Natural killer cell (primary cell): ENCODE data around the gene NT5C3B. TPM values are rescaled to one million over a fixed set of nuclear protein-coding genes. Genes with fewer than 3 reads are reported as not detected.
"Not testable (repeated sequence)": the region's sequence is repeated elsewhere in the genome, so short reads cannot be mapped to it uniquely, and the experiment has no call there.

Experiments used
- ATAC-seq, 3 donors: fragments of 150-1000 bp in 2 of 3; fragments of 200-7000 bp in 1 of 3; cut with Tn5 transposase; 1 replicate in 1 of 3; 2 replicates in 2 of 3; pipeline ENCODE4 v1.10.0; 2021; ENCODE audit warnings: mild to moderate bottlenecking in 2 of 3, moderate library complexity in 2 of 3
- DNase-seq, 2 donors: peaks; one replicate each; pipeline versions ENCODE4 v3.0.0 to v3.0.0-alpha.2; 2013 to 2021; ENCODE audit warnings: mixed read lengths in 1 of 2
- H3K27ac ChIP-seq: one replicate; pipeline ENCODE4 v1.5.1; 2013; ENCODE audit warnings: mild to moderate bottlenecking, low read length
- H3K27me3 ChIP-seq: one replicate; pipeline ENCODE4 v1.6.1; 2013; ENCODE audit warnings: low read length; ENCODE audit not compliant: control insufficient read depth, insufficient read depth
- H3K36me3 ChIP-seq: one replicate; pipeline ENCODE4 v1.6.1; 2013; ENCODE audit warnings: low read length; ENCODE audit not compliant: control insufficient read depth, insufficient read depth
- H3K4me1 ChIP-seq: one replicate; pipeline ENCODE4 v1.6.1; 2013; ENCODE audit warnings: low read length; ENCODE audit not compliant: control insufficient read depth, insufficient read depth
- H3K4me3 ChIP-seq: one replicate; pipeline ENCODE4 v1.5.1; 2013; ENCODE audit warnings: low read length
- H3K9me3 ChIP-seq: one replicate; pipeline ENCODE4 v1.6.1; 2013; ENCODE audit warnings: low read length; ENCODE audit not compliant: control insufficient read depth, insufficient read depth
- H3K27ac Mint-ChIP-seq, 2 donors: one replicate each; pipeline ENCODE4 v1.8.0; 2022; ENCODE audit warnings: mild to moderate bottlenecking in 2 of 2, mixed read lengths in 2 of 2, moderate library complexity in 1 of 2
- H3K27me3 Mint-ChIP-seq, 2 donors: one replicate each; pipeline ENCODE4 v1.8.0; 2022; ENCODE audit warnings: low read depth in 2 of 2, mixed read lengths in 2 of 2
- H3K36me3 Mint-ChIP-seq: one replicate; pipeline ENCODE4 v1.8.0; 2022; ENCODE audit warnings: mixed read lengths
- H3K4me1 Mint-ChIP-seq, 2 donors: one replicate each; pipeline ENCODE4 v1.8.0; 2022; ENCODE audit warnings: mixed read lengths in 2 of 2
- H3K4me3 Mint-ChIP-seq: one replicate; pipeline ENCODE4 v1.8.0; 2022; ENCODE audit warnings: mild to moderate bottlenecking, moderate library complexity, mixed read lengths
- H3K9me3 Mint-ChIP-seq, 2 donors: one replicate each; pipeline ENCODE4 v1.8.0; 2022; ENCODE audit warnings: mixed read lengths in 2 of 2
- WGBS: methylation state at CpG from one replicate; pipeline ENCODE4 v1.1.7; 2013; ENCODE audit warnings: missing lambda C conversion rate; ENCODE audit not compliant: insufficient coverage; 5-methylcytosine and 5-hydroxymethylcytosine counted together
- intact Hi-C: fragments of 100-400 bp; cut with micrococcal nuclease; formaldehyde crosslinking; loops from one replicate; pipeline ENCODE4 v1.14.2; 2022
- total RNA-seq, 4 donors: library from RNA; stranded (reverse); fragments of 120-200 nt in 1 of 4; gene quantifications; one replicate each; pipeline versions ENCODE4 v1.2.3 to v1.2.4, GENCODE V29; 2013 to 2022
- TF ChIP-seq, protein P1 (sequence below): fragments of 200-600 bp; IDR thresholded peaks from one replicate; pipeline ENCODE4 v1.8.0; 2022; ENCODE audit warnings: antibody characterized with exemption

Gene NT5C3B
- total RNA-seq, 3 donors from 2014 or later (not counting 1 experiment from before 2014, with no cell fraction given): 9.1 to 10.0 (median 9.8) TPM

- Mint-ChIP-seq H3K36me3 (no peaks in the 10 kb centered on the region), H3K27ac (no peak overlapping the region), H3K27me3 (peaks cover 14 to 22% of the 10 kb centered on the region in 2 donors), H3K9me3 (no peaks in the 10 kb centered on the region), H3K4me3 (no peak overlapping the region), H3K4me1 (peaks cover 0 to 7% of the 10 kb centered on the region in 2 donors)
- Histone ChIP-seq H3K27me3 (peaks cover 4% of the 10 kb centered on the region), H3K4me3 (no peak overlapping the region), H3K27ac (no peak overlapping the region), H3K9me3 (no peaks in the 10 kb centered on the region), H3K4me1 (peaks cover 18% of the 10 kb centered on the region), H3K36me3 (no peaks in the 10 kb centered on the region)
- intact Hi-C loops: no loop called here
- TF ChIP-seq, protein P1, sequence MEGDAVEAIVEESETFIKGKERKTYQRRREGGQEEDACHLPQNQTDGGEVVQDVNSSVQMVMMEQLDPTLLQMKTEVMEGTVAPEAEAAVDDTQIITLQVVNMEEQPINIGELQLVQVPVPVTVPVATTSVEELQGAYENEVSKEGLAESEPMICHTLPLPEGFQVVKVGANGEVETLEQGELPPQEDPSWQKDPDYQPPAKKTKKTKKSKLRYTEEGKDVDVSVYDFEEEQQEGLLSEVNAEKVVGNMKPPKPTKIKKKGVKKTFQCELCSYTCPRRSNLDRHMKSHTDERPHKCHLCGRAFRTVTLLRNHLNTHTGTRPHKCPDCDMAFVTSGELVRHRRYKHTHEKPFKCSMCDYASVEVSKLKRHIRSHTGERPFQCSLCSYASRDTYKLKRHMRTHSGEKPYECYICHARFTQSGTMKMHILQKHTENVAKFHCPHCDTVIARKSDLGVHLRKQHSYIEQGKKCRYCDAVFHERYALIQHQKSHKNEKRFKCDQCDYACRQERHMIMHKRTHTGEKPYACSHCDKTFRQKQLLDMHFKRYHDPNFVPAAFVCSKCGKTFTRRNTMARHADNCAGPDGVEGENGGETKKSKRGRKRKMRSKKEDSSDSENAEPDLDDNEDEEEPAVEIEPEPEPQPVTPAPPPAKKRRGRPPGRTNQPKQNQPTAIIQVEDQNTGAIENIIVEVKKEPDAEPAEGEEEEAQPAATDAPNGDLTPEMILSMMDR: no peak
- no peak for DNase-seq
- no peak for ATAC-seq
- 85% methylated on average over 1 of the region's 1 CpG for WGBS
Observed at GRCh38 chr17:41779954-41780353, 56.1 kb downstream of the NT5C3B start.

DNA sequence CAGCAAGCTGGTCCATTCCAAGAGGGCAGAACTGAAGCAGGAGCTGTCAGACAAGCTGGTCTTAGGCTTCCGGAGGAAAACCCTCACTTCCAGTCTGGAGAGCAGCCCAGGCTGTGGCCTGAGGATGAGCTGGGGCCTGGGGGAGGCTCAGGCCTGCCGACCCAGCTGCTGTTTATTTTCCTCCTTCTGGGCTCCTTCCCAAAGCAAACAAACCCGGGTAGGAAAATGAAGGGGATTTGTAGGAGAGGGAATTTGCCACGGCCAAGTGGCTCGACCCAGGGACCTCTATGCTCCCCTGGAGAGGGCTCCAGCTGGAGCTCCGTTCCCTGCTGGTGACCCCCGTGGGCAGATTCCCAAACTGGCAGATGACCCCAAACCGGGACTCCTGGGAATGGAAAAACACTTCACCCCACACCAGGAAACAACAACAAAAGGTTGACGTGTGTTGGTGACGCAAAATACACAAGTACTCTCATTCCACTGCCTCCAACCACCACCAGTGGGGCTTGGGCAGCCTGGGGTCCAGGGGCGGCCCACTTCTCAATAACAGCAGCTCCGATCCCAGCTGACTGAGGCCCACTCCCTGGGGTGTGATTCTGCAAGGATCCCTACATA lies 58.4 kb downstream of the NT5C3B start:
- Histone ChIP-seq H3K4me3 (no peak overlapping the region), H3K27me3 (no peaks in the 10 kb centered on the region), H3K27ac (no peak overlapping the region), H3K4me1 (peaks cover 5% of the 10 kb centered on the region), H3K9me3 (no peaks in the 10 kb centered on the region), H3K36me3 (no peaks in the 10 kb centered on the region)
- TF ChIP-seq, protein P1: no peak
- Mint-ChIP-seq H3K4me1 (no peaks in the 10 kb centered on the region), H3K27ac (no peak overlapping the region), H3K9me3 (no peaks in the 10 kb centered on the region), H3K27me3 (peaks cover 11 to 14% of the 10 kb centered on the region in 2 donors), H3K36me3 (no peaks in the 10 kb centered on the region), H3K4me3 (no peak overlapping the region)
- 54% methylated on average over 12 of the region's 12 CpGs for WGBS
- DNase-seq (no peak), ATAC-seq (no peak)
- intact Hi-C loops: no loop called here

DNA sequence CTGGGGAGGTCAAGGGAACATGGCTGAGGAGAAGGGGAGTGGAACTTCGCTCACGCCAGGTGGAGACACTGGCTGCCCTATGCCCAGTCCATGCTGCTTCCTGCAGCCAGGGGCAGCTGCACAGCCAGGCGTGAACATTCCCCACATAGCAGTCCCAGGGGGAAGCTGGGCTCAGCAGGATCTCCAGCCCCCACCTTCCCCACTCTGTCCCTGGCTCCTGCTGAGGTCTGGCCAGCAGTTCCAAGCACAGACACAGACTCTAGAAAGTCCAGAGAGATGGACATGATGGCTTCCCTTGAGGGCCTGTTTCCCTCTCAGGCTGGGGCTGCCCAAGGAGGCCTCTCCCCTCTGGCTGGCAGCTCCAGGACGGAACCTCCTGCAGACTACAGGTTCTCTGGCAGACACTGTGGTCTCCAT lies 58.9 kb downstream of the NT5C3B start:
- Mint-ChIP-seq H3K4me1 (no peaks in the 10 kb centered on the region), H3K4me3 (no peak overlapping the region), H3K9me3 (no peaks in the 10 kb centered on the region), H3K36me3 (no peaks in the 10 kb centered on the region), H3K27ac (no peak overlapping the region), H3K27me3 (peaks cover 6 to 8% of the 10 kb centered on the region in 2 donors)
- Histone ChIP-seq H3K4me1 (no peaks in the 10 kb centered on the region), H3K9me3 (no peaks in the 10 kb centered on the region), H3K27ac (no peak overlapping the region), H3K27me3 (no peaks in the 10 kb centered on the region), H3K36me3 (no peaks in the 10 kb centered on the region), H3K4me3 (no peak overlapping the region)
- TF ChIP-seq, protein P1: no peak
- no peak for DNase-seq
- ATAC-seq: no peak
- intact Hi-C loops: no loop called here
- WGBS: 81% methylated on average over 4 of the region's 4 CpGs

GRCh38 chr17:41776262-41776900 lies 59.7 kb downstream of the NT5C3B start:
- H3K4me1 ChIP-seq, H3K9me3 ChIP-seq, intact Hi-C loops, H3K27me3 ChIP-seq, H3K4me3 ChIP-seq, H3K27ac Mint-ChIP-seq, H3K4me3 Mint-ChIP-seq, H3K27ac ChIP-seq, H3K9me3 Mint-ChIP-seq, DNase-seq, H3K36me3 Mint-ChIP-seq, H3K36me3 ChIP-seq, H3K4me1 Mint-ChIP-seq, H3K27me3 Mint-ChIP-seq, ATAC-seq: not testable (repeated sequence)
- 91% methylated on average over 14 of the region's 14 CpGs for WGBS
